Lower leg skin (tissue), 3 donors: ENCODE results near the gene HSD17B4.

ENCODE experiments used
- POLR2A ChIP-seq, 2 donors: fragments of 450-650 bp; IDR thresholded peaks; one replicate each; pipeline ENCODE4 v1.6.1; 2016 to 2017; ENCODE audit warnings: antibody characterized with exemption in 2 of 2, mild to moderate bottlenecking in 1 of 2, moderate library complexity in 1 of 2
- TF ChIP-seq, protein P1 (sequence below), 3 donors: fragments of 450-650 bp; IDR thresholded peaks; one replicate each; pipeline ENCODE4 v1.5.1; 2016; ENCODE audit warnings: antibody characterized with exemption in 3 of 3, mild to moderate bottlenecking in 3 of 3, moderate library complexity in 2 of 3

DNA sequence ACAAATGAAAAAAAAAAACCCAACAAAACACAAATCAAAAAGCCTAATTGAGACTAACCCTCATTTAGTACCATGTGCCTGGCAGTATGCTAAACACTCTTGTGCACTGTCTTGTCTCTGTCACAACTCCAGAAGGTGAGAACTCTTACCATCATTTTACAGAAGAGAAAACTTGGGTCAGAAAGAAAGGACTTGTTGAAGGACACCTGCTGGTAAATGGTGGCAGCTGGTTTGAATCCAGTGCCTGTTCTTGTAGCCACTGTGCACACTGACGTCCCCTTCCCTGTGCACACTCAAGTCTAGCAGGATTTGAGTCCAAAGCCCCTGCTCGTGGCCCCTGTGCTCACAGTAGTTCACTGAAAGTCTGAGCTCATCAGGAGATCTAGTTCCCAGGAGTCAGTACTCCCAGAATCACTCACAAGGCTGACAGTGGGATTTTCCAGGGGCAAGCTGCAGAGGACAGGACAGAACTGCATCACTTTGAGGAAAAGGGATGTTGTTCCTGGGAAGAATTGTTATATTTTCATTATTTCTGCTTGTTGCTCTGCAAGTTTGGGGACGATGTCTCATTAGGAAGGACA is 43.0 kb upstream of the HSD17B4 start:
- TF ChIP-seq, protein P1, sequence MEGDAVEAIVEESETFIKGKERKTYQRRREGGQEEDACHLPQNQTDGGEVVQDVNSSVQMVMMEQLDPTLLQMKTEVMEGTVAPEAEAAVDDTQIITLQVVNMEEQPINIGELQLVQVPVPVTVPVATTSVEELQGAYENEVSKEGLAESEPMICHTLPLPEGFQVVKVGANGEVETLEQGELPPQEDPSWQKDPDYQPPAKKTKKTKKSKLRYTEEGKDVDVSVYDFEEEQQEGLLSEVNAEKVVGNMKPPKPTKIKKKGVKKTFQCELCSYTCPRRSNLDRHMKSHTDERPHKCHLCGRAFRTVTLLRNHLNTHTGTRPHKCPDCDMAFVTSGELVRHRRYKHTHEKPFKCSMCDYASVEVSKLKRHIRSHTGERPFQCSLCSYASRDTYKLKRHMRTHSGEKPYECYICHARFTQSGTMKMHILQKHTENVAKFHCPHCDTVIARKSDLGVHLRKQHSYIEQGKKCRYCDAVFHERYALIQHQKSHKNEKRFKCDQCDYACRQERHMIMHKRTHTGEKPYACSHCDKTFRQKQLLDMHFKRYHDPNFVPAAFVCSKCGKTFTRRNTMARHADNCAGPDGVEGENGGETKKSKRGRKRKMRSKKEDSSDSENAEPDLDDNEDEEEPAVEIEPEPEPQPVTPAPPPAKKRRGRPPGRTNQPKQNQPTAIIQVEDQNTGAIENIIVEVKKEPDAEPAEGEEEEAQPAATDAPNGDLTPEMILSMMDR (IDR thresholded peaks at IDR 0.05) = no peak
- TF ChIP-seq POLR2A (IDR thresholded peaks at IDR 0.05) = no peak
